ENCODE data around the gene OR2L13. TPM values are rescaled to one million over a fixed set of nuclear protein-coding genes. Genes with fewer than 3 reads are reported as not detected.
"Not testable (repeated sequence)": the region's sequence is repeated elsewhere in the genome, so short reads cannot be mapped to it uniquely, and the experiment has no call there.

OR2L13 gene
- total RNA-seq, 1 donor from 2014 or later: not detected

DNA sequence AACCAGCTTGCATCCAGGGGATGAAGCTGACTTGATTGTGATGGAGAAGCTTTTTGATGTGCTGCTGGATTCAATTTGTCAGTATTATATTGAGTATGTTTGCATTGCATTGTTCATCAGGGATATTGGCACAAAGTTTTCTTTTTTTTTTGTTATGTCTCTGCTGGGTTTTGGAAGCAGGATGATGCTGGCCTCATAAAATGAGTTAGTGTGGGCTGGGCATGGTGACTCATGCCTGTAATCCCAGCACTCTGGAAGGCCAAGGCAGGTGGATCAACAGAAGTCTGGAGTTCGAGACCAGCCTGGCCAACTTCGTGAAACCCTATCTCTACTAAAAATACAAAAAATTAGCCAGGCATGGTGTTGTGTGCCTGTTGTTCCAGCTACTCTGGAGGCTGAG, 39.7 kb upstream of the OR2L13 start:
- no peak for DNase-seq
- no peak for ATAC-seq (ENCODE audit: low read depth)
- ChIA-PET CTCF (no interaction called here), POLR2A (no interaction called here)
- H3K4me1 Mint-ChIP-seq: no peaks in the 10 kb centered on the region
- peaks cover 8% of the 10 kb centered on the region for H3K9me3 Mint-ChIP-seq
- intact Hi-C loops (cut with micrococcal nuclease): no loop called here
- no peaks in the 10 kb centered on the region for H3K36me3 Mint-ChIP-seq (ENCODE audit: low read depth)
- TF ChIP-seq, protein P1, sequence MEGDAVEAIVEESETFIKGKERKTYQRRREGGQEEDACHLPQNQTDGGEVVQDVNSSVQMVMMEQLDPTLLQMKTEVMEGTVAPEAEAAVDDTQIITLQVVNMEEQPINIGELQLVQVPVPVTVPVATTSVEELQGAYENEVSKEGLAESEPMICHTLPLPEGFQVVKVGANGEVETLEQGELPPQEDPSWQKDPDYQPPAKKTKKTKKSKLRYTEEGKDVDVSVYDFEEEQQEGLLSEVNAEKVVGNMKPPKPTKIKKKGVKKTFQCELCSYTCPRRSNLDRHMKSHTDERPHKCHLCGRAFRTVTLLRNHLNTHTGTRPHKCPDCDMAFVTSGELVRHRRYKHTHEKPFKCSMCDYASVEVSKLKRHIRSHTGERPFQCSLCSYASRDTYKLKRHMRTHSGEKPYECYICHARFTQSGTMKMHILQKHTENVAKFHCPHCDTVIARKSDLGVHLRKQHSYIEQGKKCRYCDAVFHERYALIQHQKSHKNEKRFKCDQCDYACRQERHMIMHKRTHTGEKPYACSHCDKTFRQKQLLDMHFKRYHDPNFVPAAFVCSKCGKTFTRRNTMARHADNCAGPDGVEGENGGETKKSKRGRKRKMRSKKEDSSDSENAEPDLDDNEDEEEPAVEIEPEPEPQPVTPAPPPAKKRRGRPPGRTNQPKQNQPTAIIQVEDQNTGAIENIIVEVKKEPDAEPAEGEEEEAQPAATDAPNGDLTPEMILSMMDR (IDR thresholded peaks at IDR 0.05): no peak
- no peak overlapping the region for H3K27ac Mint-ChIP-seq
- H3K27me3 Mint-ChIP-seq: no peaks in the 10 kb centered on the region
- no peak overlapping the region for H3K4me3 Mint-ChIP-seq

DNA sequence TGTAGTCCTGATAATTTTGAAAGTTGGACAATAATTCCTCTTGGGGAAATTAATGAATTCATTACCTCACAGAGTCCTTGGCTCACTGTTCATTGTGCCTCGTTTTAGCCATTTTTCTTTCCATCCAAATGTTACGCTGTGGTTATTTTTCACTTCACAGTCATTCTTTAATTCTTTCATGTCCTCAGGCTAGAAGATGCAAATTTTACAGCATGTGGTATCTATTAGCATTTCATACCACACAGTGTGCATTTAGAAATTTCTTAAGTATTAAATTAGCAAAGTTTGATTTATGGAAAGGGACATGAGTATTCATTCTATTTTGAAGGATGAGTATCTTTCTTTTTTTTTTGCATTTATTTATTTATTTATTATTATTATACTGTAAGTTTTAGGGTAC, 29.9 kb upstream of the OR2L13 start:
- intact Hi-C loops (cut with micrococcal nuclease): no loop called here
- ChIA-PET CTCF (no interaction called here), POLR2A (no interaction called here)
- DNase-seq: no peak
- H3K4me1 Mint-ChIP-seq: no peaks in the 10 kb centered on the region
- no peak overlapping the region for H3K27ac Mint-ChIP-seq
- H3K27me3 Mint-ChIP-seq: no peaks in the 10 kb centered on the region
- H3K4me3 Mint-ChIP-seq: no peak overlapping the region
- TF ChIP-seq, protein P1 (IDR thresholded peaks at IDR 0.05): no peak
- no peak for ATAC-seq (ENCODE audit: low read depth)
- H3K9me3 Mint-ChIP-seq: peaks cover 4% of the 10 kb centered on the region
- no peaks in the 10 kb centered on the region for H3K36me3 Mint-ChIP-seq (ENCODE audit: low read depth)

DNA sequence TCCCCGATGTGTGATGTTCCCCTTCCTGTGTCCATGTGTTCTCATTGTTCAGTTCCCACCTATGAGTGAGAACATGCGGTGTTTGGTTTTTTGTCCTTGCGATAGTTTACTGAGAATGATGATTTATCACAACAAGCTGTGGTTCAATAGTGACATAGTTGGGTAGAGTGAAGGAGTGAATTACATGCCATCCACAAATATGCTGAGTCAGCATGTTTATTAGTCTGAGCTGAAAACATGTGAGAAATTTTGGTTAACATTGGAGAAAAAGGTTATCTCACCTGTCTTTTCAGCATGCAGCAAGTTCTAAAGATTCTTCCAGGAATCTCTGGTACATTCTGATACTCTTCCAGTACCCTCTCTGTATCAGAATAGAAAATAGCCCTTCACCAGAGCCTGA, 29.4 kb upstream of the OR2L13 start:
- intact Hi-C loops (cut with micrococcal nuclease): no loop called here
- CTCF ChIA-PET: no interaction called here
- no peak for ATAC-seq (ENCODE audit: low read depth)

DNA sequence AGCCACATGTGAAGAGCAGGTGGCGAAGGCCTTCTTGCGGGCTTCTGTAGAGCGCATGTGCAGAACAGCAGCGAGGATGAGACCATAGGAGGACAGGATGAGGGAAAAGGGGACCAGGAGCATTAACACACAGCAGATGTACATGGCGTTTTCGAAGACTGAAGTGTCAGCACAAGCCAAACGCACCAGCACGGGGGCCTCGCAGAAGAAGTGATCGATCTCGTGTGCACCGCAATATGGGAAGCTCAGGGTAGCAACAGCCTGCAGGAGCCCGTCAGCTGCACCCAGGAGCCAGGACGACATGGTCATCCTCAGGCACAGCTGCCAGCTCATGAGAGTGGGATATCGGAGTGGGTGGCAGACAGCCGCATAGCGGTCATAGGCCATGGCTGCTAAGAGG, 11.1 kb upstream of the OR2L13 start:
- DNase-seq; ATAC-seq (ENCODE audit: low read depth); H3K36me3 Mint-ChIP-seq (ENCODE audit: low read depth); H3K9me3 Mint-ChIP-seq; intact Hi-C loops (cut with micrococcal nuclease); POLR2A ChIA-PET; CTCF ChIA-PET; H3K4me1 Mint-ChIP-seq; H3K27me3 Mint-ChIP-seq; H3K4me3 Mint-ChIP-seq; H3K27ac Mint-ChIP-seq: not testable (repeated sequence)

More for the DNA sequence above, 29.4 kb upstream of the OR2L13 start:
- H3K27me3 Mint-ChIP-seq: no peaks in the 10 kb centered on the region
- POLR2A ChIA-PET: no interaction called here
- TF ChIP-seq, protein P1 (IDR thresholded peaks at IDR 0.05): no peak
- H3K4me1 Mint-ChIP-seq: no peaks in the 10 kb centered on the region
- H3K27ac Mint-ChIP-seq: no peak overlapping the region
- DNase-seq: no peak
- H3K4me3 Mint-ChIP-seq: no peak overlapping the region
- H3K36me3 Mint-ChIP-seq (ENCODE audit: low read depth): no peaks in the 10 kb centered on the region
- H3K9me3 Mint-ChIP-seq: peaks cover 6% of the 10 kb centered on the region

DNA sequence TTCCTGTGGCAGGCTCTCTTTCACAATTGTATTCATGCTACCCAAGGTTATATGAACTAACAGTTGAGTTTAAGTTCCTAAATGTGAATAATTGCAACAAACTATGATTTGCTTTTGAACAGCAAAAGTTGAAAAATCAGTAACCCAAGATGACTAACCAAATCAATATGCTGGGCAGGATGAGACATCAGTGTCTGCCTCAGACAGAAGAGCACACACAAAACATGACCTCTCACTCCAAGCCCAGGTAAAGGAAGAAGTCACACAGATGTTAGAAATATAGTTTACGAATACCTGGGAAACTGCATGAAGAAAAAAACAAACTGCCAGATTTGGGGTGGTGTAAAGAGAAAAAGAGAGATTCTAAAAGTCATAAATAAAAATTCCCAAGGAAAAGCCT, 3.5 kb downstream of the OR2L13 start:
- DNase-seq (no peak), ATAC-seq (ENCODE audit: low read depth) (no peak)
- Mint-ChIP-seq H3K27me3 (no peaks in the 10 kb centered on the region), H3K27ac (no peak overlapping the region), H3K9me3 (peaks cover 2% of the 10 kb centered on the region), H3K4me3 (no peak overlapping the region), H3K36me3 (ENCODE audit: low read depth) (no peaks in the 10 kb centered on the region), H3K4me1 (no peaks in the 10 kb centered on the region)
- intact Hi-C loops (cut with micrococcal nuclease): no loop called here
- CTCF ChIA-PET: no interaction called here
- POLR2A ChIA-PET: no interaction called here
- TF ChIP-seq, protein P1 (IDR thresholded peaks at IDR 0.05): no peak

DNA sequence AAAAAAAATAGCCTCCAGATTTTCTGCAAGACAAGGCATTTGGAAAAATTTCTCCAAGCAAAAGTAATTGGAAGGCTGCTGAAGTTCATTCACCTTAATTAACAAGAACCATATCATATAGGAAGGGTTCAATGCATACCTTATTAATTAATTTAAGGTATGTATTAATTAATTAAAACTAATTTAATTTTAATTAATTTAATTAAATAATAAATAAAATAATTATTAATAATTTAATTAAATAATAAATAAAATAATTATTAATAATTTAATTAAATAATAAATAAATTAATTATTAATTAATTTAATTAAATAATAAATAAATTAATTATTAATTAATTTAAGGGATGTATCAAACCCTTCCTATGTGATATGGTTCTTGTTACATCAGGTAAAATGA, 7.9 kb downstream of the OR2L13 start:
- intact Hi-C loops (cut with micrococcal nuclease): no loop called here

More for the DNA sequence above, 7.9 kb downstream of the OR2L13 start:
- H3K4me3 Mint-ChIP-seq: no peak overlapping the region
- H3K36me3 Mint-ChIP-seq (ENCODE audit: low read depth): no peaks in the 10 kb centered on the region
- ChIA-PET POLR2A (no interaction called here), CTCF (no interaction called here)
- TF ChIP-seq, protein P1 (IDR thresholded peaks at IDR 0.05): no peak
- H3K9me3 Mint-ChIP-seq: peaks cover 2% of the 10 kb centered on the region
- DNase-seq: no peak
- no peaks in the 10 kb centered on the region for H3K4me1 Mint-ChIP-seq
- no peaks in the 10 kb centered on the region for H3K27me3 Mint-ChIP-seq
- ATAC-seq (ENCODE audit: low read depth): no peak
- no peak overlapping the region for H3K27ac Mint-ChIP-seq
